SK-N-SH (cell line): ENCODE measurements around the gene NFKB1. TPM values are rescaled to one million over a fixed set of nuclear protein-coding genes. Genes with fewer than 3 reads are reported as not detected.

Experiments used
- CTCF ChIA-PET: fragments of 300-600, 350-600 bp; formaldehyde crosslinking; extraction: SDS; loops from one replicate; lab custom pipeline; 2021; lab: Yijun Ruan, JAX
- POLR2A ChIA-PET: fragments of 350-600 bp; sonication (Branson Sonifier 250); formaldehyde crosslinking; extraction: SDS; loops from one replicate; lab custom pipeline; 2020; ENCODE audit warnings: antibody characterized with exemption, inconsistent platforms; lab: Yijun Ruan, JAX
- DNase-seq: peaks from one replicate; pipeline ENCODE4 v3.0.0; 2012
- H2AFZ ChIP-seq: fragments of 200-600 bp; sonication (generic); 2 replicates; pipeline ENCODE4 v1.8.1; 2016; ENCODE audit warnings: antibody characterized with exemption, mild to moderate bottlenecking, low read depth
- H3F3A ChIP-seq: fragments of 200-600 bp; sonication (generic); replicated peaks from 2 replicates; pipeline ENCODE3; 2016; ENCODE audit warnings: antibody characterized with exemption, mild to moderate bottlenecking; ENCODE audit not compliant: insufficient read depth
- H3K27ac ChIP-seq, 2 experiments: fragments of 200-500 bp in 1 of 2; fragments of 200-600 bp in 1 of 2; sonication (Bioruptor generic) in 1 of 2; sonication (generic), shearing (Covaris generic) in 1 of 2; 2 replicates each; pipeline versions ENCODE4 v1.5.1 to v1.6.1; 2014 to 2016; ENCODE audit warnings: low read depth in 2 of 2, inconsistent platforms in 1 of 2, low read length in 1 of 2, mild to moderate bottlenecking in 1 of 2, mixed read lengths in 1 of 2
- H3K27me3 ChIP-seq: fragments of 200-600 bp; sonication (generic), shearing (Covaris generic); 2 replicates; pipeline ENCODE4 v1.6.1; 2016; ENCODE audit warnings: mixed run types; ENCODE audit not compliant: insufficient read depth
- H3K36me3 ChIP-seq, 2 experiments: fragments of 200-500 bp in 1 of 2; fragments of 200-600 bp in 1 of 2; sonication (Bioruptor generic) in 1 of 2; sonication (generic) in 1 of 2; replicated peaks in 1 of 2; 2 replicates each; pipeline versions ENCODE3 to v1.5.1; 2014 to 2016; ENCODE audit warnings: low read length in 1 of 2, mild to moderate bottlenecking in 1 of 2; ENCODE audit not compliant: insufficient read depth in 2 of 2, control insufficient read depth in 1 of 2
- H3K4me1 ChIP-seq, 2 experiments: fragments of 200-500 bp in 1 of 2; fragments of 200-600 bp in 1 of 2; sonication (Bioruptor generic) in 1 of 2; sonication (generic), shearing (Covaris generic) in 1 of 2; 2 replicates each; pipeline versions ENCODE4 v1.5.1 to v1.6.1; 2014 to 2016; ENCODE audit warnings: low read depth in 1 of 2, low read length in 1 of 2, mixed run types in 1 of 2; ENCODE audit not compliant: insufficient read depth in 2 of 2, control insufficient read depth in 1 of 2
- H3K4me2 ChIP-seq: fragments of 200-600 bp; sonication (generic), shearing (Covaris generic); 2 replicates; pipeline ENCODE4 v1.6.1; 2017; ENCODE audit warnings: mixed run types
- H3K4me3 ChIP-seq, 2 experiments: fragments of 200-500 bp in 1 of 2; fragments of 200-600 bp in 1 of 2; sonication (Bioruptor generic) in 1 of 2; sonication (generic), shearing (Covaris generic) in 1 of 2; 2 replicates each; pipeline versions ENCODE4 v1.5.1 to v1.8.1; 2014 to 2016; ENCODE audit warnings: low read depth in 2 of 2, inconsistent platforms in 1 of 2, low read length in 1 of 2, mild to moderate bottlenecking in 1 of 2, mixed read lengths in 1 of 2, moderate library complexity in 1 of 2
- H3K79me2 ChIP-seq: fragments of 200-600 bp; sonication (generic); 2 replicates; pipeline ENCODE4 v1.8.1; 2017; ENCODE audit warnings: mild to moderate bottlenecking; ENCODE audit not compliant: insufficient read depth
- H3K9ac ChIP-seq: fragments of 200-600 bp; sonication (generic); 2 replicates; pipeline ENCODE4 v1.6.1; 2017; ENCODE audit warnings: mixed run types
- H3K9me2 ChIP-seq: fragments of 200-600 bp; sonication (generic); 2 replicates; pipeline ENCODE4 v1.6.1; 2017; ENCODE audit warnings: mixed run types
- H3K9me3 ChIP-seq: fragments of 200-600 bp; sonication (generic); 2 replicates; pipeline ENCODE4 v1.6.1; 2017; ENCODE audit warnings: mixed run types, mild to moderate bottlenecking, moderate library complexity
- H4K20me1 ChIP-seq: fragments of 200-600 bp; sonication (generic); 2 replicates; pipeline ENCODE4 v1.6.1; 2017; ENCODE audit warnings: mild to moderate bottlenecking, mixed run types; ENCODE audit not compliant: insufficient read depth
- CHD2 ChIP-seq: fragments of 150-350 bp; IDR thresholded peaks from 2 replicates; pipeline ENCODE4 v1.6.1; 2018; ENCODE audit warnings: low read length; ENCODE audit not compliant: partially characterized antibody
- EP300 ChIP-seq, 2 experiments: IDR thresholded peaks; 2 replicates each; pipeline versions ENCODE4 v1.4.0 to v1.6.1; 2012; ENCODE audit warnings: borderline replicate concordance in 1 of 2, low read depth in 1 of 2, low read length in 1 of 2
- EZH2phosphoT487 ChIP-seq: fragments of 200-600 bp; sonication (generic); IDR thresholded peaks from 2 replicates; pipeline ENCODE4 v1.6.1; 2017; ENCODE audit warnings: low read depth, mixed run types, mild to moderate bottlenecking, antibody characterized with exemption, moderate library complexity, borderline replicate concordance
- FOXJ3 ChIP-seq: sonication (generic); formaldehyde crosslinking; IDR thresholded peaks from 2 replicates; pipeline ENCODE4 v1.5.1; 2020; ENCODE audit warnings: mild to moderate bottlenecking, missing genetic modification reagents
- FOXM1 ChIP-seq: IDR thresholded peaks from 2 replicates; pipeline ENCODE4 v1.4.0; 2012; ENCODE audit warnings: low read depth, mild to moderate bottlenecking
- GABPA ChIP-seq: IDR thresholded peaks from 2 replicates; pipeline ENCODE4 v1.4.0; 2012; ENCODE audit warnings: low read depth, mild to moderate bottlenecking
- MAX ChIP-seq: IDR thresholded peaks from 2 replicates; pipeline ENCODE4 v1.4.0; 2012; ENCODE audit warnings: low read depth
- MEF2A ChIP-seq: IDR thresholded peaks from 2 replicates; pipeline ENCODE4 v1.4.0; 2012; ENCODE audit warnings: low read depth, borderline replicate concordance
- NFIC ChIP-seq: IDR thresholded peaks from 2 replicates; pipeline ENCODE4 v1.4.0; 2012; ENCODE audit warnings: borderline replicate concordance
- NRF1 ChIP-seq: IDR thresholded peaks from 2 replicates; pipeline ENCODE4 v1.6.1; 2012; ENCODE audit warnings: low read depth, mild to moderate bottlenecking, low read length
- PBX3 ChIP-seq: IDR thresholded peaks from 2 replicates; pipeline ENCODE4; 2012
- RCOR1 ChIP-seq: fragments of 150-350 bp; IDR thresholded peaks from 2 replicates; pipeline ENCODE4 v1.6.1; 2017; ENCODE audit warnings: antibody characterized with exemption, low read length
- RFX5 ChIP-seq: IDR thresholded peaks from 2 replicates; pipeline ENCODE4 v1.6.1; 2012; ENCODE audit warnings: mild to moderate bottlenecking, improper control_type of control experiment, low read length
- RXRA ChIP-seq: IDR thresholded peaks from 2 replicates; pipeline ENCODE4 v1.4.0; 2012; ENCODE audit warnings: low read depth, mild to moderate bottlenecking, borderline replicate concordance
- SIN3A ChIP-seq: IDR thresholded peaks from 2 replicates; pipeline ENCODE4 v1.6.1; 2012; ENCODE audit warnings: low read depth, mild to moderate bottlenecking, low read length, moderate library complexity, borderline replicate concordance
- SMC3 ChIP-seq: IDR thresholded peaks from 2 replicates; pipeline ENCODE4 v1.6.1; 2012; ENCODE audit warnings: low read depth, low read length, improper control_type of control experiment
- TCF12 ChIP-seq: IDR thresholded peaks from 2 replicates; pipeline ENCODE4 v1.4.0; 2012
- TEAD4 ChIP-seq: IDR thresholded peaks from 2 replicates; pipeline ENCODE4 v1.4.0; 2012; ENCODE audit warnings: mild to moderate bottlenecking, borderline replicate concordance; ENCODE audit not compliant: insufficient read depth
- YY1 ChIP-seq: IDR thresholded peaks from 2 replicates; pipeline ENCODE4 v1.4.0; 2012; ENCODE audit warnings: low read depth, mild to moderate bottlenecking
- WGBS: methylation state at CpG from one replicate; pipeline ENCODE4 v1.1.6; 2017; ENCODE audit warnings: low lambda C conversion rate; 5-methylcytosine and 5-hydroxymethylcytosine counted together
- polyA plus RNA-seq, 3 experiments: library from polyadenylated mRNA; depleted of rRNA; stranded (reverse); fragments of >200 nt; gene quantifications; 2 replicates each; pipeline ENCODE4 v1.2.3, GENCODE V29; 2012
- TF ChIP-seq, protein P1 (sequence below): fragments of 150-350 bp; IDR thresholded peaks from 2 replicates; pipeline ENCODE4 v1.6.1; 2017; ENCODE audit warnings: antibody characterized with exemption, low read length, low read depth, borderline replicate concordance
- TF ChIP-seq, protein P2 (sequence below): IDR thresholded peaks from 2 replicates; pipeline ENCODE4 v1.4.0; 2012; ENCODE audit warnings: low read depth, borderline replicate concordance

The NFKB1 gene
- polyA plus RNA-seq, 1 of the 3 experiments (the other 2 are of a cell fraction): 14.1 TPM

DNA sequence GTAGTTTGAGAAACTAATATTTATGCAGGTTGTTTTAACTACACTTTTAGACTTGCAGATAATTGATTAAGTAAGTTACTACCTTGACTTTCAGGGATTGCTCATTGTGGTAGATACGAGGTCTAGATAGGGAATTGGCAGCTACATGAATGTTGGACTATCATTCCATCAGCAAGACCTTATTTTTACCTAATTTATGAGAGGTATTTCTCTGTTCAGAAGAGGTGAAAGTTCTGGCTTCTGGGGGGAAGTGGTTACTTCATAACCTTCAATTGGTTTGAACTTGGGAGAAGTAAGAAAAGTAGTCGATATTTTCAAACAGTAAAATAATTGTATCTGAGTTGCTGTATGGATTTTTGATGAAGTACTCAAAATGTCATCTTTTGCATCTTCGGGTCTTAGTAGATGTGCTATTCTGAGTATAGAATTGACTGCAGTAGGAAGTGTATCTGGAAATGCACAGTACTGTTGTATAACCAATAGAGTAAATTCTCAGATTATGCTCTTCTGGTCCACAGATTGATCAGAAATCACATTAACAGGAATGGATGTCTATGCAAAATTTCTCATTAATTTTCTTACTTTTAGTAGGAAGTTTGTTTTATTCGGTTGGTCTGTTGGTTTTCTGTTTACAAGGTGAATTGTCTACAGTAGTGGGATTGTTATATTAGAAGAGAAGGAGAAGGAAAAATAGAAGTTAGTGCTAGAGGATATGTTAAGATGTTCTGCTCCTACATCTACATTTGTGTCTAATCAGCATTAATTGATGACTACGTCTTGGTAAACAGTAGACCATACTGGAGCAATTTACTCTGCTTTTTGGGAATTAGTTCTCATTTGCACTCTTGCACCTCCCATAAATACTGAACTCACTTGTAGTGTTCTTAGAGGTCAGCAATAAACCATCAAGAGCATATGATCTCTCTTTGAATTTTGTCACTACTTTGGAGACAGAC is 3.0 kb downstream of the NFKB1 start:
- Histone ChIP-seq H3K9ac (no peak overlapping the region), H3K36me3 (no peaks in the 10 kb centered on the region), H3K27ac (no peak overlapping the region; a peak in 1 of 4 replicates), H3K9me2 (no peaks in the 10 kb centered on the region), H3K27me3 (no peaks in the 10 kb centered on the region), H3F3A (peaks cover 7% of the 10 kb centered on the region), H3K4me1 (peaks cover 0 to 8% of the 10 kb centered on the region in 2 experiments; a peak in 2 of 4 replicates), H3K9me3 (no peaks in the 10 kb centered on the region), H3K4me3 (no peak overlapping the region; a peak in 1 of 4 replicates), H4K20me1 (no peaks in the 10 kb centered on the region; the same call in 1 of the 2 replicates), H3K4me2 (peak overlapping the region; percentile 86), H3K79me2 (peaks cover 72% of the 10 kb centered on the region), H2AFZ (no peak overlapping the region)
- TF ChIP-seq FOXJ3: no peak
- TF ChIP-seq, protein P1, sequence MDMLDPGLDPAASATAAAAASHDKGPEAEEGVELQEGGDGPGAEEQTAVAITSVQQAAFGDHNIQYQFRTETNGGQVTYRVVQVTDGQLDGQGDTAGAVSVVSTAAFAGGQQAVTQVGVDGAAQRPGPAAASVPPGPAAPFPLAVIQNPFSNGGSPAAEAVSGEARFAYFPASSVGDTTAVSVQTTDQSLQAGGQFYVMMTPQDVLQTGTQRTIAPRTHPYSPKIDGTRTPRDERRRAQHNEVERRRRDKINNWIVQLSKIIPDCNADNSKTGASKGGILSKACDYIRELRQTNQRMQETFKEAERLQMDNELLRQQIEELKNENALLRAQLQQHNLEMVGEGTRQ: no peak
- no peak for TF ChIP-seq SMC3
- TF ChIP-seq PBX3: no peak
- TF ChIP-seq YY1: no peak
- TF ChIP-seq, protein P2, sequence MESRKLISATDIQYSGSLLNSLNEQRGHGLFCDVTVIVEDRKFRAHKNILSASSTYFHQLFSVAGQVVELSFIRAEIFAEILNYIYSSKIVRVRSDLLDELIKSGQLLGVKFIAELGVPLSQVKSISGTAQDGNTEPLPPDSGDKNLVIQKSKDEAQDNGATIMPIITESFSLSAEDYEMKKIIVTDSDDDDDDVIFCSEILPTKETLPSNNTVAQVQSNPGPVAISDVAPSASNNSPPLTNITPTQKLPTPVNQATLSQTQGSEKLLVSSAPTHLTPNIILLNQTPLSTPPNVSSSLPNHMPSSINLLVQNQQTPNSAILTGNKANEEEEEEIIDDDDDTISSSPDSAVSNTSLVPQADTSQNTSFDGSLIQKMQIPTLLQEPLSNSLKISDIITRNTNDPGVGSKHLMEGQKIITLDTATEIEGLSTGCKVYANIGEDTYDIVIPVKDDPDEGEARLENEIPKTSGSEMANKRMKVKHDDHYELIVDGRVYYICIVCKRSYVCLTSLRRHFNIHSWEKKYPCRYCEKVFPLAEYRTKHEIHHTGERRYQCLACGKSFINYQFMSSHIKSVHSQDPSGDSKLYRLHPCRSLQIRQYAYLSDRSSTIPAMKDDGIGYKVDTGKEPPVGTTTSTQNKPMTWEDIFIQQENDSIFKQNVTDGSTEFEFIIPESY: no peak
- TF ChIP-seq GABPA: no peak
- no peak for TF ChIP-seq EZH2phosphoT487
- CTCF ChIA-PET: no interaction called here
- WGBS: 71% methylated on average over 5 of the region's 5 CpGs
- POLR2A ChIA-PET: no interaction called here
- no peak for DNase-seq

- no peak overlapping the region for H3K27ac ChIP-seq
- no peaks in the 10 kb centered on the region for H3K36me3 ChIP-seq
- H4K20me1 ChIP-seq: no peaks in the 10 kb centered on the region; the same call in 1 of the 2 replicates
- peaks cover 7% of the 10 kb centered on the region for H3F3A ChIP-seq
- WGBS: 63% methylated on average over 1 of the region's 1 CpG
- POLR2A ChIA-PET: no interaction called here
- H3K79me2 ChIP-seq: peaks cover 80% of the 10 kb centered on the region
- H2AFZ ChIP-seq: no peak overlapping the region
- CTCF ChIA-PET: no interaction called here
- no peak for TF ChIP-seq TCF12
- TF ChIP-seq RCOR1: no peak
- no peak for TF ChIP-seq MAX
- TF ChIP-seq TEAD4: no peak
- no peak for TF ChIP-seq CHD2
- TF ChIP-seq RFX5: no peak
- no peak for TF ChIP-seq FOXM1
- no peak for TF ChIP-seq YY1
- no peak for TF ChIP-seq RXRA
- TF ChIP-seq EP300 (IDR thresholded peaks at IDR 0.05; ENCODE audit: borderline replicate concordance in 1 of 2, low read depth in 1 of 2, low read length in 1 of 2): no peak
- TF ChIP-seq SIN3A: no peak
- no peak for TF ChIP-seq MEF2A
- no peak for TF ChIP-seq NFIC
- TF ChIP-seq, protein P2: no peak
- no peak for TF ChIP-seq NRF1
- TF ChIP-seq FOXJ3: no peak
- TF ChIP-seq, all 33 proteins: peak for 0
- no peak for DNase-seq
- H3K9me2 ChIP-seq: no peaks in the 10 kb centered on the region
- no peaks in the 10 kb centered on the region for H3K9me3 ChIP-seq
- peaks cover 0 to 8% of the 10 kb centered on the region in 2 experiments; a peak in 2 of 4 replicates for H3K4me1 ChIP-seq
- no peak overlapping the region for H3K9ac ChIP-seq
- H3K4me2 ChIP-seq: 0 out of 2 replicates have a peak overlapping the region, but pooled peaks have one; percentile 86
- no peak overlapping the region for H3K4me3 ChIP-seq
- H3K27me3 ChIP-seq: no peaks in the 10 kb centered on the region
These were observed 3.8 kb downstream of the NFKB1 start for GRCh38 chr4:102504941-102505340.
